Effector memory CD4-positive, alpha-beta T cell (primary cell): Measurements from ENCODE around the gene MGA.

Experiments
- DNase-seq, 3 donors: peaks; one replicate each; pipeline ENCODE4 v3.0.0-alpha.2; 2020
- H3K27ac ChIP-seq: 2 replicates; pipeline ENCODE4 v1.7.0; 2013; ENCODE audit warnings: mild to moderate bottlenecking, low read length, moderate library complexity; ENCODE audit not compliant: insufficient read depth, poor library complexity, severe bottlenecking
- H3K27me3 ChIP-seq: replicated peaks from 2 replicates; pipeline ENCODE4 v1.7.0; 2013; ENCODE audit warnings: mild to moderate bottlenecking, low read length; ENCODE audit not compliant: insufficient read depth, control insufficient read depth, poor library complexity, severe bottlenecking
- H3K36me3 ChIP-seq: 2 replicates; pipeline ENCODE4 v1.7.0; 2013; ENCODE audit warnings: mild to moderate bottlenecking, low read length, moderate library complexity; ENCODE audit not compliant: control insufficient read depth, insufficient read depth
- H3K4me1 ChIP-seq: 2 replicates; pipeline ENCODE4 v1.7.0; 2013; ENCODE audit warnings: low read length, mild to moderate bottlenecking; ENCODE audit not compliant: control insufficient read depth, insufficient read depth, poor library complexity, severe bottlenecking
- H3K4me3 ChIP-seq: 2 replicates; pipeline ENCODE4 v1.7.0; 2013; ENCODE audit warnings: low read length, low read depth, mild to moderate bottlenecking; ENCODE audit not compliant: insufficient read depth, poor library complexity, severe bottlenecking
- H3K9me3 ChIP-seq: 2 replicates; pipeline ENCODE4 v1.7.0; 2013; ENCODE audit warnings: mild to moderate bottlenecking, low read length, moderate library complexity; ENCODE audit not compliant: control insufficient read depth

MGA gene

DNA sequence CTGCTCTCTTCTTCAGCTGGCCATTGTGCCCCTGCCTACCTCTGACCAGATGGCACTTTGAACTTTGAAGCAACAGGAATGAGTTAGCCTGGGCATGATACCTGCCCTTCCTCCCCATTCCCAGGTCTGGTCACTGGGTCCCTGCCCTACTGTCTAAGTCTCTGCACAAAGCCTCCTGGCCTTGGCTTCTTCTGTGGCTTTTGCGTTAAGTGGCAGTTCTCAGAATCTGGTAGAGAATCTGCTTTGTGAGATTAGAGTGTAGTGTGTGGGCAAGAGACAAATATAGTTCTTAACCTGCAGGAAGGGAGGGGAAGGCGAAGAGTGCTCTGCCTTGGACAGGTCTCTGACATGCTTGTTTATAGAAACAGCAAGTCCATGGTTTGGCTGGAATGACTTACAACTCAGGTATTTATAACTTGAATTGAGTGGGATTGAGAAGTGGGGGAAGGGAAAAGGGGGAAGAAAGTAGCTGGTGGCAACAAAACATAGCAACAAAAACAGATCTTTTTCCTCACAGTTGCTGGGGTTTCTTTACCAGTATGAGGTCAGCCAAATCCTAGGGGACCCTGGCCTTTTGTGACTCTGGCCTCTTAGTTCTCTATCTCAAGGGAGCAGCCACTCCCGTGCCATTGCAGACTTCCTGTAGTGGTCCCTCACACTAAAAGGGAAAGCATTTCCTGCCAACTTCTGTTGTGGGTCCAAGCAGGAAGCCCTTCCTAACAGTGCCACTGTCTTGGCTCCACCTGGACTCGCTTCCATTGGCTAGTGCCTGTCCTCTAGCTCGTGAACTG is 130.7 kb downstream of the MGA start:
- no peak for DNase-seq
- no peaks in the 10 kb centered on the region for H3K27me3 ChIP-seq
- H3K36me3 ChIP-seq, result no peaks in the 10 kb centered on the region
- no peak overlapping the region for H3K27ac ChIP-seq
- no peaks in the 10 kb centered on the region for H3K9me3 ChIP-seq
- H3K4me3 ChIP-seq, result no peak overlapping the region
- peaks cover 10% of the 10 kb centered on the region for H3K4me1 ChIP-seq

DNA sequence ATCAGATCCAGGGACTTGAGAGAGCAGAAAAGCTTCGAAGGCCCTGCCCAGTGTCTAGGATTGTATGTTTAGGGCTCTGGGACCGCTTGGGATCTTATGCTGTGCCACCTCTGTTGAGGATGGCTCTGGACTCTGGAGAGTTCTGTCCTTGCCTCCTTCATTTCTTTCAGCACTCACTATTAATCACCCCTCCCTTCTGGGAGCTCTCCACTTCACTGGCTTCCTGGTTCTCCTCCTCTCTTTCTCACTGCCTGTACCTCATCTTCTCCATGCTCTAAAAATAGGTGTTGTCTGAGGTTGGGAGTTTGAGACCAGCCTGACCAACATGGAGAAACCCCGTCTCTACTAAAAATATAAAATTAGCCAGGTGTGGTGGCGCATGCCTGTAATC is 131.3 kb downstream of the MGA start:
- no peak overlapping the region for H3K27ac ChIP-seq
- no peaks in the 10 kb centered on the region for H3K9me3 ChIP-seq
- H3K4me1 ChIP-seq, result peaks cover 10% of the 10 kb centered on the region
- no peak overlapping the region for H3K4me3 ChIP-seq
- no peaks in the 10 kb centered on the region for H3K27me3 ChIP-seq
- DNase-seq, result no peak
- no peaks in the 10 kb centered on the region for H3K36me3 ChIP-seq

DNA sequence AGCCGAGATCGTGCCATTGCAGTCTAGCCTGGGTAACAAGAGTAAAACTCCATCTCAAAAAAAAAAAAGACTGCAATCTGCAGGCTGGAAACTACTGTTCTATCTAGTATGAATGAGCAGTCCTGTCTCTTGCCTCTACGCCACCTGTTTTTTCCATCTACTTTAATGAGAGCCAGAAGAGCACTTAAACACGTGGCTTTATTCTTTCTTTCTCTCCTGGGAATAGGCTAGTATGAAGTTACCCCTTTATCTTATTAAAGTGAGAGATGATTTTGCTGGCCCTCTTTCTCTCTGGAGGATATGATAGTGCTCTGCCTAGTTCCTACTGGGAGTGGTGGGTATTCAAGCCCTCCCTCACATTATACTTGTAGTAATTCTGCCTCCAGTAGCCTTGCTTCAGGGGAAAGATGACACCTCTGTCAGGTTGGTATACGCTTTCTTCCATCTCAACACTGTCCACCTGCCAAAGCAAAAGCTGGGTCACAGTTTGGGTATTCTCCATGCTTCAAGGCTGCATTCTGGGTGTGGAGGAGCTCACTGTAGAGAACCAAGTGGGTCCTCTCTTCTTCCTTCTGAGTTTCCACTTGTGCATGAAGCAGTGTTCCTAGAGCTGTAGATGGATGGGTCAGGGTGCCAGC is 131.9 kb downstream of the MGA start:
- Histone ChIP-seq H3K4me3 (no peak overlapping the region), H3K4me1 (peaks cover 10% of the 10 kb centered on the region), H3K27ac (no peak overlapping the region), H3K9me3 (no peaks in the 10 kb centered on the region), H3K27me3 (no peaks in the 10 kb centered on the region), H3K36me3 (no peaks in the 10 kb centered on the region)
- no peak for DNase-seq

DNA sequence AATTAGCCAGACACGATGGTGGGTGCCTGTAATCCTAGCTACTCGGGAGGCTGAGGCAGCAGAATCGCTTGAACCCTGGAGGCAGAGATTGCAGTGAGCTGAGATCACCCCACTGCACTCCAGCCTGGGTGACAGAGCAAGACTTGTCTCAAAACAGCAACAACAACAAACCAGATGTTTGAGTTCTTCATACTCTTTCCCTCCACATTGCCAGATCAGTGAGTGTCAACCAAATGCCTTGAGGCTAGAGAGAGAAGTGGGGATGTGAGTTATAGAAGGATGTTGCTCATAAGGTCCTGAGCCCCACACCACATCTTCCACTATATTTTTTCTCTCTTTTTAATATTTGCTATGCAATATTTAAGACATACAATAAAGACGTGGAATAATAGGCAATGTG is 133.9 kb downstream of the MGA start:
- Histone ChIP-seq H3K4me3 (no peak overlapping the region), H3K9me3 (no peaks in the 10 kb centered on the region), H3K4me1 (peaks cover 10% of the 10 kb centered on the region), H3K36me3 (no peaks in the 10 kb centered on the region), H3K27ac (no peak overlapping the region), H3K27me3 (no peaks in the 10 kb centered on the region)
- DNase-seq, result no peak

DNA sequence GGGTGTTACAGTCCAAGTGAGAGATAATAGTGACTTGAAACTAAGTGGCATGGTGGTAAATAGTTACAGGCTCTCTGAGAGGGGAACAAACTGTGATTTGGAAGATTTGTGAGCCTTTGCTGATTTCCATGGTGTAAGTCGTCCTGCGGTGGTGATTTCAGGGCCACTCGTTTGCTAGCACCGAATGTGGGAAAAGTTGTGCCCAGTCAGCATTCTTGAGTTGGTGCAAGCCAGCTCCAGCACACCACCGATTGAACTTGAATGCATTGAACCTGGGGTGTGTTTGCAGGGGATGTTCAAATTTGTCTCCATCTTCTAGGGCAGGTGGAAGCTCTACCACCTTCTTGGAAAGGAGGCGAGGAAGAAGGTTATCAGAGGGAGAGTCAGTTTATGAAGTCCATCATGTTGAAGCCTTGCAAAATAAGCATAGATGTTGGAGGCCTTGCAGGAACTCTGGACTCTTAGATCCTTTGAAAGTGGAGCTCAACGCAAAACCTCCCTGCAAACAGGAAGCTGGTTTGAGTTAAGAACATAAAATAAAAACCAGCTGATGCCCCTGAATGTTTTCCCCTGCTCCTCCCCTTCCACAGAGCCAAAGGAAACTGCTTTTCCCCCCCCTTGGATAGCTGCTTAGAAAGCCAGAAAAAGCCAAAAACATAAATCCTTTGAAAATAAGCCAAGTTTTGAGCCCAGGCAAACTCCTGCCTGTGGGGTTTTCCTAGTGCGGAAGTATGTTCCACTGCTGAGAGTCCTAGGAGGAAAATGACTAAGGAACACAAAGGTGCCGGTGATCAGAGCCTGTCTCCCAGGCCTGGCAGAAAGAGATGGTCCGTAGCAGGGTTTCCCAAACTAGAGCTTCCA is 136.0 kb downstream of the MGA start:
- no peak for DNase-seq
- Histone ChIP-seq H3K27me3 (no peaks in the 10 kb centered on the region), H3K4me3 (no peak overlapping the region), H3K27ac (no peak overlapping the region), H3K36me3 (peaks cover 6% of the 10 kb centered on the region), H3K4me1 (peaks cover 3% of the 10 kb centered on the region), H3K9me3 (no peaks in the 10 kb centered on the region)

DNA sequence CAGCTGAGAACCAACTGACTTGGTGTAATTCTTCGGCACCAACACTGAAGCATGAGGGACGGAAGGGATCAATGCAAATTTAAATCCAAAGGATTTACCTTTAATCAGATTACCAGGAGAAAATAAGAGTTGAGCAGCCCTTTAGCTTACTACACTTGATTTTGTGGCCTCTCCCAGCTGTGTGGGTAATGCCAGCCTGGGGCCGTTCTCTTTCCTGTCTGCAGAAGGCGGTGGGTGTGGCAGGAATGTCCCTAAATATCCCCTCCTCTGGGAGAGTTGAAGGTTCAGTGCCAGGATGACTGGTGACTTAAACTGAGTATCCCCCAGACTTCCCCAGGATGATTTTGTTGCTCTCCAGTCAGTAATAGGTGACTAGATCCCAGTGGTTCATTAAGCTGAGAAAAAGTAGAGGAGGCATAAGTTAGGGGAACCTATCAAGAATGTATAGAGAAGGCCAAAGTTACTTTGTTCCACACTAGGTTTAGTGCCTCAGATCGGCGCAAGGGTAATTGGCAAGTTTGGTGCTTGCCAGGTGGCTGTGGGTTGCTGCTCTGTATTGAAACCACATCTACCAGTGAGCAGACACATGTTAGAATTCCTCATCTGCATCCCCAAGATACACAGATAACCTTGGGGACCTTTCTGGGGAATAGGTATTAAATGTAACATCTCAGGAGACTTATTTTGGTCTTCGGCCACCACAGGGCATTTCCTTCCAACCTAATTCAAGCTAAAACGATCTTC is 137.2 kb downstream of the MGA start:
- H3K27ac ChIP-seq, result no peak overlapping the region
- DNase-seq, result no peak
- H3K36me3 ChIP-seq, result peaks cover 6% of the 10 kb centered on the region
- no peak overlapping the region for H3K4me3 ChIP-seq
- H3K27me3 ChIP-seq, result no peaks in the 10 kb centered on the region
- H3K4me1 ChIP-seq, result no peaks in the 10 kb centered on the region
- H3K9me3 ChIP-seq, result no peaks in the 10 kb centered on the region

DNA sequence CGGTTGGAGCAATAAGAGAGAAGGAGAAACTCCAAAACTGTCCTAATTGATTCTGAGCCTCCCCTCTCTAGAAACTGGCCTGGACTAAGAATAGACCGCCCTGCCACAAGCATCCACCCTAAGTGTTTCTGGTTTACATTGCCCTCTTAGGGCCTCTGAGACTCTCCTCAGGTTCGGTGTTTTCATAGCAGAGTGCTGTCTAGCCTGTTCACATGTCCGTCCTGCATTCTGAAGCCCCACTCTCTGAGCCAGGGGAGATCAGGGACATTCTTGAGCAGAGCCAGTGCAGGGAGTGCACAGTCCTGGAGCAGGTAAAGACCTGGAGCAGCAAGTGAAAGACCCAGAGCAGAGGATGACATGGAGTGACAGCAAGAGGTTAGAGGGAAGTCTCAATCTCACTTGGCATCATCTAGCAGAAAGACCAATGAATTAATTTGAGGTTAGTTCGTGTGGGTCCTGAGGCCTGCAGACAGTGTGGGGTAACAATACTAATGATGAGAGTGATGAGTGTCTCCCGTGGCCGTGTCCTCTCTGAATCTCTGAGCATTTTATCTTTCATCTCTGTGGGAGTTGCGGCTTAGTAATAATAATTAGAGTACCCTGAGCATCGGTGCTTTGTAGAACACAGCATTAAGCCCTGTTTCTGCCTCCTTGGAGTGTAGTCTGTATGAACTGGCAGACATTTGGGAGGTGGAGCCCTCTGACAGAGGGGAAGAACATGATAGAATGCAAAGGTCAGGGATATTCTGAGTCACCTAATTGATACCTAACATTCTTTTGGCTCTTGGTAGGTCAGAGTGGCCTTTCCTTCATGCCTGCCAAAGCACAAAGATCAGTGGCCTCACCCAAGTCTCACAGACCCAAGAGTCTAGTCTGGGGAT is 138.6 kb downstream of the MGA start:
- no peaks in the 10 kb centered on the region for H3K9me3 ChIP-seq
- peaks cover 6% of the 10 kb centered on the region for H3K36me3 ChIP-seq
- no peak overlapping the region for H3K4me3 ChIP-seq
- H3K4me1 ChIP-seq, result no peaks in the 10 kb centered on the region
- no peak for DNase-seq
- no peaks in the 10 kb centered on the region for H3K27me3 ChIP-seq
- no peak overlapping the region for H3K27ac ChIP-seq

DNA sequence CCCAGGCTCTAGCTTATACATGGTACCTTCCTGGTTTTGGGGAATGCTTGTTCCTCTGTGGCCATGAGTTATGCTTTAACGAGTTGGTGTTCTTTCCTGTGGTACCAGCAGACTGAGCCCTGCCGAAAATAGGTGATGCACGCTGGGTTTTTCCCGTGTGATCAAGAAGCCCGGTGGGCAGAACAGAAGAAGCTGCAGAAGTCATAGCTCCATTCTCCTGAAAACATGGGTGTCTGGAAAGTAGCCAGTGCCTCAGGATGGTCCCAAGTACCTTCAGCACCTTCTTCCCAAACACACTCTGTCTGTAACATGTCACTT is 139.2 kb downstream of the MGA start:
- DNase-seq, result no peak
- Histone ChIP-seq H3K4me3 (no peak overlapping the region), H3K27ac (no peak overlapping the region), H3K9me3 (no peaks in the 10 kb centered on the region), H3K36me3 (peaks cover 6% of the 10 kb centered on the region), H3K27me3 (no peaks in the 10 kb centered on the region), H3K4me1 (no peaks in the 10 kb centered on the region)

DNA sequence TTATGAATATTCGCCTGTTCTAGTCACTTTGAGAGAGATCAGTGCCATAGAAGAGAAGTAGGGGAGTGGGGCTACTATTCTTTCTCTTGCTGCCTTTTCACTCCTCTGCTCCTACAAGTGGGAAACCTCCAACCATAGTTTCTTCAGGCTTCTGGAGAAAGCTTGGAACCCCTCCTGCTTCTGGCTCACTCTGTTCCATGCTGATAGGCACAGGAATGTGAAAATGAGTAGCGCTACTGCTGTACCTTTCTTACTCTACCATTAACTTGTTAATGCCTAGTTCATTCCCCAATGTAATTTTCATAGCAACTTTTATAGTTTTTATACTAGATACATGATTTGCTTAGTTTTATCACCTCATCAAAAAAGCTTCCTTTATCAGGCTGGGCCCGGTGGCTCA is 141.0 kb downstream of the MGA start:
- Histone ChIP-seq H3K36me3 (peaks cover 6% of the 10 kb centered on the region), H3K4me3 (no peak overlapping the region), H3K9me3 (no peaks in the 10 kb centered on the region), H3K4me1 (no peaks in the 10 kb centered on the region), H3K27me3 (no peaks in the 10 kb centered on the region), H3K27ac (no peak overlapping the region)
- no peak for DNase-seq
